Measurements from ENCODE around the gene MINDY3.

MINDY3 gene

GRCh38 chr10:15805395-15806058 is 54.8 kb downstream of the MINDY3 start:
- no peak for DNase-seq (ENCODE audit: low read depth, low spot score)

- DNase-seq (ENCODE audit: low read depth, low spot score), result no peak
Observed at GRCh38 chr10:15804109-15804508, 56.2 kb downstream of the MINDY3 start.

DNA sequence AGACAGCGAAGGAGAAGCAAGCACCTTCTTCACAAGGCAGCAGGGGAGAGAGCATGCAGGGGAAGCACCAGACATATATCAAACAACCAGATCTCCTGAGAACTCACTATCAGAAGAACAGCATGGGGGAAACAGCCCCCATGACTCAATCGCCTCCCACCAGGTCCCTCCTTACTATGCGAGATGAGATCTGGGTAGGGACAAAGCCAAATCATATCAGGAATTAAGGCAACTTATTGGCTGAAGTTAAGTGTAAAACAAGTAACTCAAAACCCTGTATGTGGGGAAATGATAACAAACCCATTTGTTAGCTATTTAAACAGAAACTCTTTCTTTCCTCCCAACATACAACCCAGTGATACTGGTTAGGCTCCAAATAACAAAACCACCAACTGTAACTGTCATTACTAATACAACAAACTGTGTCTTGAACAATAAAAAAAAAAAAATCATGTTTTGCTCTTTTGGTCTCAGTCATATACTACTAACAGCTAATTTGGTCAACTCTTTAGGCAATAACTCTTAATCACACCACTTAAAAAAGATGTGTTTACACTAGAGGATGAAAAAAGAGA is 57.8 kb downstream of the MINDY3 start:
- DNase-seq (ENCODE audit: low read depth, low spot score), result no peak

GRCh38 chr10:15801641-15802040 is 58.7 kb downstream of the MINDY3 start:
- DNase-seq (ENCODE audit: low read depth, low spot score), result no peak

- no peak for DNase-seq (ENCODE audit: low read depth, low spot score)
Observed at GRCh38 chr10:15801147-15801546, 59.2 kb downstream of the MINDY3 start.

DNA sequence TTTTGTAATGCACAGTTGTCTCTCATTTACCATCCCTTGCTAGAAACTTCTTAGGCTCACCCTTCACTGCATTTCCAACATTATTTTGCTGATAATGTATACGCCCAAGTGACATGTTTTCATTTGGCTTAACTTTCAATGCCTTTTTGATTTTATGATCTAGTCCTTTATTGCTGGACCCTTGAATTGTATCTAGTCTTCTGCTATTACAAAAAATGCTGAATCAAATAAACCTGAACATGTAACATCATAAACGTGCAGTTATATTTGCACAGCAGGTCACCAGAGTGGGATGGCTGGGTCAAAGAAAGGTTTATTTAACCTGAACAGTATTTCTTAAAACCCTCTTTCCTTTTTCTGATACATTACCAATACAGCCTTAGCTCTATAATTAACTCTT is 63.0 kb downstream of the MINDY3 start:
- DNase-seq (ENCODE audit: low read depth, low spot score), result no peak

- no peak for DNase-seq (ENCODE audit: low read depth, low spot score)
Observed at GRCh38 chr10:15796762-15797161, 63.5 kb downstream of the MINDY3 start.

GRCh38 chr10:15796098-15796759 is 64.1 kb downstream of the MINDY3 start:
- no peak for DNase-seq (ENCODE audit: low read depth, low spot score)

DNA sequence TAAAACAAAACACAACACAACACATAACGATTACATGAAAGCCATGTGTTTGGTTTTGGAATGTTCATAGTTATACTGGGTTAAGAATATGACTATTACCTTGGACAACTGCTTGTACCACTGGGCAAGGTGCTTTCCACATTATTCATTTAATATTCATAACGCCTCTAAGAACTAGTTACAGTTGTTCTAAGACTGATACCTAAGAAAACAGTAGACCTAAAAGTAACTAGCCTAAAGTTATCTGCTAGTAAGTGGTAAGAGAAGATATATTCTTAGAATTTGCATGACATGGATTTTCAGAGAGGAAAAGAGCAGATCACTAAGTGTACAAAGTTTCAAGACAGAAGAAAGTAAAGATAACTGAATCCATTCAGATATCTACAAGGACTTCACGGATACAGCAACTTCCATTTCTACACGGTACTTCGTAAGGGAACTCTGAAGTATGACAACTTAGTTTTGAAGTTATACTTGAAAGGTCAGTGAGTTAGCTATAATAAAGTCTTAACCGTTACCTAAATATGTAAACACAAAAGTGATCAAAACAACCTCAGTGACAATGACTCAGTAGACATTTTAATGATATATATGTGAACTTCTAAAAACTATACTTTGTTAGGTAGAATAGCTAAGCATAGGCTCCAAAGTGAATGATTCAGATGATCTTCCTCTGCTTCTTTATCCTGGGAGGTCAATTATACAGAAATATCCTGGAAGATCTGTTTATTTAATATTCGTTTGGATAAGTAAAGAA is 65.1 kb downstream of the MINDY3 start:
- no peak for DNase-seq (ENCODE audit: low read depth, low spot score)

- DNase-seq (ENCODE audit: low read depth, low spot score), result no peak
Observed at GRCh38 chr10:15794569-15794968, 65.7 kb downstream of the MINDY3 start.

- no peak for DNase-seq (ENCODE audit: low read depth, low spot score)
Observed at GRCh38 chr10:15793664-15794063, 66.6 kb downstream of the MINDY3 start.

GRCh38 chr10:15792777-15793176 is 67.5 kb downstream of the MINDY3 start:
- DNase-seq (ENCODE audit: low read depth, low spot score), result no peak

- DNase-seq (ENCODE audit: low read depth, low spot score), result no peak
Observed at GRCh38 chr10:15791816-15792524, 68.3 kb downstream of the MINDY3 start.

- no peak for DNase-seq (ENCODE audit: low read depth, low spot score)
Observed at GRCh38 chr10:15789793-15790525, 70.3 kb downstream of the MINDY3 start.

- no peak for DNase-seq (ENCODE audit: low read depth, low spot score)
Observed at GRCh38 chr10:15787426-15787825, 72.9 kb downstream of the MINDY3 start.

GRCh38 chr10:15784662-15785300 is 75.5 kb downstream of the MINDY3 start:
- peak; percentile 5 for DNase-seq (ENCODE audit: low read depth, low spot score)

GRCh38 chr10:15783941-15784636 is 76.2 kb downstream of the MINDY3 start:
- no peak for DNase-seq (ENCODE audit: low read depth, low spot score)

GRCh38 chr10:15782851-15783250 is 77.5 kb downstream of the MINDY3 start:
- DNase-seq (ENCODE audit: low read depth, low spot score), result no peak

- DNase-seq (ENCODE audit: low read depth, low spot score), result no peak
Observed at GRCh38 chr10:15781381-15781960, 78.8 kb downstream of the MINDY3 start.
